Peyer's patch (tissue), 4 donors: ENCODE results near the gene FOXA3.

Source experiments
- POLR2A ChIP-seq, 2 donors: fragments of 450-650 bp; IDR thresholded peaks; one replicate each; pipeline ENCODE4 v1.5.1; 2017; ENCODE audit warnings: antibody characterized with exemption in 2 of 2, mild to moderate bottlenecking in 2 of 2, moderate library complexity in 2 of 2
- TF ChIP-seq, protein P1 (sequence below), 6 experiments: fragments of 450-650 bp in 4 of 6; fragments of 200-600 bp in 2 of 6; sonication (generic) in 1 of 6; IDR thresholded peaks; one replicate each; pipeline ENCODE4 v1.5.1; 2017 to 2019; ENCODE audit warnings: antibody characterized with exemption in 6 of 6, mild to moderate bottlenecking in 3 of 6, moderate library complexity in 1 of 6

DNA sequence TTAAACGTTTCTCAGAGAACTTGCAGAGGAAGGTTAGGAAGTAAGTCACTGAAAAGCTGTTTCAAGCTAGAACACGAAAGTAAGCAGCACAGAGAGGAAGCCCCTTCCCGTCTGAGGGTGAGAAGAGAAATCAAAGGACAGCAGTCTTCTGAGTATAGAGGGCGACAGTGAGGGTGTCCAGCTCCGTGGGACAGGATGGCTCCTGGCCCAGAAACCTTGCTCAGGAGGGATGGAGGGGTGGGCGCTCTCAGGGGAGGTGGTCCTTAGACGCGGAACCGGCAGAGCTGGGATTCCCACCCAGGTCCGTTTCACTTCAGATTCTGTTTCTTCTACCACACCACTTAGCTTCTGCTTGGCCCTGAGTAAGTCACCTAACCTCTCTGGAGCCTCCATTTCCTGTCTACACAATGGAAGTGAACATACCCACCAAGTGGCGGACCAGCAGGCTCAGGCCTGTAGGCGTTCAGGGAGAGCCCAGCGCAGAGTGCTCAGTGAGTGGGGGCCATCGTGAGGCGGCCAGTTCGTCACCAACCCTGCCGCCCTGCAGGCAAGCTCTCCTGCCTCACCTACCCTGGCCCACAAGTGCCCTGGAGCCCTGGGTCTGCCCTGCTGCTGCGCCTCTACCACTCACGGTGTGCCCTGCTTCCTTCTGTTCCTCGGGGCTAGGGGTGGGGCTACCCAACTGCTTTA is 43.6 kb upstream of the FOXA3 start:
- TF ChIP-seq, protein P1, sequence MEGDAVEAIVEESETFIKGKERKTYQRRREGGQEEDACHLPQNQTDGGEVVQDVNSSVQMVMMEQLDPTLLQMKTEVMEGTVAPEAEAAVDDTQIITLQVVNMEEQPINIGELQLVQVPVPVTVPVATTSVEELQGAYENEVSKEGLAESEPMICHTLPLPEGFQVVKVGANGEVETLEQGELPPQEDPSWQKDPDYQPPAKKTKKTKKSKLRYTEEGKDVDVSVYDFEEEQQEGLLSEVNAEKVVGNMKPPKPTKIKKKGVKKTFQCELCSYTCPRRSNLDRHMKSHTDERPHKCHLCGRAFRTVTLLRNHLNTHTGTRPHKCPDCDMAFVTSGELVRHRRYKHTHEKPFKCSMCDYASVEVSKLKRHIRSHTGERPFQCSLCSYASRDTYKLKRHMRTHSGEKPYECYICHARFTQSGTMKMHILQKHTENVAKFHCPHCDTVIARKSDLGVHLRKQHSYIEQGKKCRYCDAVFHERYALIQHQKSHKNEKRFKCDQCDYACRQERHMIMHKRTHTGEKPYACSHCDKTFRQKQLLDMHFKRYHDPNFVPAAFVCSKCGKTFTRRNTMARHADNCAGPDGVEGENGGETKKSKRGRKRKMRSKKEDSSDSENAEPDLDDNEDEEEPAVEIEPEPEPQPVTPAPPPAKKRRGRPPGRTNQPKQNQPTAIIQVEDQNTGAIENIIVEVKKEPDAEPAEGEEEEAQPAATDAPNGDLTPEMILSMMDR (IDR thresholded peaks at IDR 0.05) = no peak
- TF ChIP-seq POLR2A (IDR thresholded peaks at IDR 0.05) = no peak
